ENCODE measurements around the gene CHSY3. TPM values are rescaled to one million over a fixed set of nuclear protein-coding genes. Genes with fewer than 3 reads are reported as not detected.

Gene CHSY3
- 21.9 and 38.0 TPM in 2 replicates for total RNA-seq

DNA sequence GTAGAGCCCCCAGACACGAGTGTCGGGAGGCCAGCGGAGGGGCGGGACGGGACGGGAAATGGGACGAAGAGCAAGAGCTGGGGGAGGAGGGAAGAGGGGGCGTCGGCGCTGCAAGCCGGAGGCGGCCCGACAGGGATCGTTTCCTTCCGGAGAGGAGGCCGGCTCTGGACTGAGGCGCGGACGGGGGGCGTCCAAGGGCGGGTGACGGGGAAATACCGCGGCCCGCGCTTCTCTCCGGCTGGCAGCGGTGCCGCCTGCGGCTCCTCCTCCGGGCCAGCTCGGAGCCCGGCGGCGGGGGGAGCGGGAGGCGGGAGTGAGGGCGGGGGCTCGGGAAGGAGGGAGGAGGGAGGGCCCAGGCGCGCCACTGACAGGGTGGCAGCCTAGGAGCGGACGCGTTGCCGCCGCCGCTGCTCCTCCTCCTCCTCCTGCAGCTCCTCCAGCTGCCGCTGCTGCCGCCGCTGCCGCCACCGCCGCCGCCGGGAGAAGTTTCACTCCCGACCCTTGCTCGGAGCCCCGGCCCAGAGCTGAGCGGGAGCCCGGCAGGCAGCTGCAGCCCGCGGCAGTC, at the start of gene CHSY3:
Gene CHSY3, plus strand, starts transcription at position 364 of the 565 bp plus-strand sequence.

Other genes with a start within 250 kb of the CHSY3 start
- not detected in 2 replicates for gene MINAR2, start 156.4 kb upstream of the CHSY3 start, total RNA-seq